ENCODE measurements around the gene ARHGAP31. TPM values are rescaled to one million over a fixed set of nuclear protein-coding genes. Genes with fewer than 3 reads are reported as not detected.
A peak's percentile ranks its signal among the peaks of the same experiment; 100 is the strongest.

ARHGAP31 gene
- total and polyA plus RNA-seq, 7 experiments from 2014 or later, result 1.2 to 11.9 (median 3.0) TPM

DNA sequence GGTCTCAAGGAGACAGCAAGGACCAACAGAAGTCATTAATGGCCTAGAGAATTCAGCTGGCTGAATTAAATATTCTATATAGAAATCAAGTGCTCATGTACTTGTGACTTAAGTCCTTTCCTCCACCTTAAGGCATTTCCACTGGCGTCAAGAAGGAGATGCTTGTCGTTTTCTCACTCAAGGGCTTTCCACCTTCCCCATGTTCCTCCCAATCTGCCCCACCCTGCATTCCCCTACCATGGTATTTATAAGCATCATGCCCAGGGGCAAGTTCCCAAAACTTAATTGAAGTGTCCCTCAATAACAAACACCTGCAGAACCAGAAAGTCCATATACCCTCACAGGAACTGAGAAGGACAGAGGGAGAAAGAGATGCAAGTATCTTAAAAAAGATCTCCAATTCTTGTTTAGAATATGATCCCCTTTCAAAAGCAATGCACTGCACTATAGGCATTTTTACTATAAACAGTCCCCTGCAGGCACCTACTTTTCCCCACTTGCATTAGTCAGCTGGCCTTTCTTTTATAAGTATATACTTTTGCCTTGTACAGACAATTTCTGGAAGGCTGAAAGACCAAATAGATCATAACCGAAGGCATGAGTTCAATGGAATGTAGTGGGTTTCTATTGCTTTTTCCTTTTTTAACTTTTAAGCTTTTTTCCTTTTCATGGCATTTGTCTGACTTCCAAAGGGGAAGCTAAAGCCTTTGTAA, 139.6 kb downstream of the ARHGAP31 start:
- ChIA-PET CTCF (no interaction called here), POLR2A (interaction anchor here (0.7 kb wide), 1 partner anchor 12 kb away, joined by 3 read pairs; no protein-coding TSS in a partner anchor)
- Histone ChIP-seq H3K27me3 (ENCODE audit: control insufficient read depth in 2 of 2, insufficient read depth in 2 of 2, low read length in 2 of 2) (no peaks in the 10 kb centered on the region), H3K9me3 (ENCODE audit: control insufficient read depth in 2 of 3, low read length in 3 of 3) (peaks cover 0 to 14% (median under 1%) of the 10 kb centered on the region in 3 experiments), H3K27ac (ENCODE audit: low read depth, low read length) (no peak overlapping the region), H3K4me3 (ENCODE audit: low read length) (no peak overlapping the region), H3K4me1 (ENCODE audit: control insufficient read depth in 2 of 2, insufficient read depth in 2 of 2, low read length in 2 of 2) (peaks cover 0 to 9% of the 10 kb centered on the region in 2 donors), H3K36me3 (ENCODE audit: control insufficient read depth in 2 of 3, insufficient read depth in 3 of 3, low read length in 3 of 3) (peaks cover 29 to 86% (median 29%) of the 10 kb centered on the region in 3 experiments)
- Mint-ChIP-seq H3K4me1 (no peaks in the 10 kb centered on the region), H3K9me3 (peaks cover 3 to 38% (median 22%) of the 10 kb centered on the region in 11 donors), H3K36me3 (peaks cover 42 to 97% (median 94%) of the 10 kb centered on the region in 5 donors), H3K27ac (no peak overlapping the region), H3K4me3 (no peak overlapping the region), H3K27me3 (no peaks in the 10 kb centered on the region)
- DNase-seq, result no peak
- intact Hi-C loops (cut with micrococcal nuclease), result no loop called here
- no peak for ATAC-seq

DNA sequence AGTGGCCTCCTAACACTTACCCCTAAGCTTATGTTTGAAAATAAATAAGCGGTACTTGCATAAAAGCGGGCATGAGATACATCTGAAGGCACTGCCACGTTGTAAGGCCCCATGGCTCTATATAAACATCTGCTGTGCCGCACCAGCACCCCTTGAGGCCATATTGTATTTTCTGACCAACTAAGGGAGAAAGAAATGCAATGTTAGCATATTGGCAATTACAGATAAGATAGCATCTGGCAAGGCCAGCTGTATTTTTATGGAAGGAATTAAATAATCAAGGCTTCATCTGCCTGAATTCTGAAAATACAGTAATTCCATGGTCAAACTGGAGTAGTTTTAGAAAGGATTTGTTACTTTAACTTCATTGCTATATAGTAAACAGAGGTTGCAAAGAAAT, 140.5 kb downstream of the ARHGAP31 start:
- Mint-ChIP-seq H3K4me1 (no peaks in the 10 kb centered on the region), H3K36me3 (peaks cover 38 to 90% (median 87%) of the 10 kb centered on the region in 5 donors), H3K27ac (no peak overlapping the region), H3K27me3 (no peaks in the 10 kb centered on the region), H3K9me3 (peaks cover 0 to 29% (median 15%) of the 10 kb centered on the region in 11 donors), H3K4me3 (no peak overlapping the region)
- POLR2A ChIA-PET, result interaction anchor here (0.7 kb wide), 1 partner anchor 11 kb away, joined by 3 read pairs; no protein-coding TSS in a partner anchor
- CTCF ChIA-PET, result no interaction called here
- DNase-seq, result no peak
- Histone ChIP-seq H3K36me3 (ENCODE audit: control insufficient read depth in 2 of 3, insufficient read depth in 3 of 3, low read length in 3 of 3) (peaks cover 25 to 79% (median 29%) of the 10 kb centered on the region in 3 experiments), H3K4me3 (ENCODE audit: low read length) (no peak overlapping the region), H3K4me1 (ENCODE audit: control insufficient read depth in 2 of 2, insufficient read depth in 2 of 2, low read length in 2 of 2) (peaks cover 0 to 9% of the 10 kb centered on the region in 2 donors), H3K27me3 (ENCODE audit: control insufficient read depth in 2 of 2, insufficient read depth in 2 of 2, low read length in 2 of 2) (no peaks in the 10 kb centered on the region), H3K9me3 (ENCODE audit: control insufficient read depth in 2 of 3, low read length in 3 of 3) (peaks cover 0 to 7% (median 0%) of the 10 kb centered on the region in 3 experiments), H3K27ac (ENCODE audit: low read depth, low read length) (no peak overlapping the region)
- intact Hi-C loops (cut with micrococcal nuclease), result no loop called here
- ATAC-seq, result no peak

DNA sequence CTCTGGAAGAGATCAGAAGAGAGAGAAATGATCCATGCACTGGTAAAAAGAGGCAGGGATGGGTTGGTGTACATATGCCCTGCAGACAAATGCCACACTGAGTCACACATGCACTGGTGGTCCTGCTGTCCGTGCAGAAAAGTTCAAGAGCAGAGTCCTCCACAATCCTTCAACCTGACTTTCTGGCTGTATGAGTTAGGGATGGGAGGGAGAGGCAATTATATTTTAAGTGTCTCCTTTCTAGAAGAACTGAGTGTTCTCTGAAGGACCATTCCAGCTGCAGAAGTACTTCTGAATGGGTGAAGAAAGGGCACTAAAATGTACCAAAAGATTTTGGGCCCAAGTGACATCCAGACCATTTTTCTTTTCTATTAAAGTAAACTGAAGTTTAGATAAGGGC, 142.8 kb downstream of the ARHGAP31 start:
- ATAC-seq, result no peak
- peaks cover 18 to 84% (median 74%) of the 10 kb centered on the region in 5 donors for H3K36me3 Mint-ChIP-seq
- Histone ChIP-seq H3K4me1 (ENCODE audit: control insufficient read depth in 2 of 2, insufficient read depth in 2 of 2, low read length in 2 of 2) (peaks cover 0 to 9% of the 10 kb centered on the region in 2 donors), H3K4me3 (ENCODE audit: low read length) (no peak overlapping the region), H3K9me3 (ENCODE audit: control insufficient read depth in 2 of 3, low read length in 3 of 3) (no peaks in the 10 kb centered on the region), H3K36me3 (ENCODE audit: control insufficient read depth in 2 of 3, insufficient read depth in 3 of 3, low read length in 3 of 3) (peaks cover 14 to 58% (median 29%) of the 10 kb centered on the region in 3 experiments), H3K27me3 (ENCODE audit: control insufficient read depth in 2 of 2, insufficient read depth in 2 of 2, low read length in 2 of 2) (no peaks in the 10 kb centered on the region), H3K27ac (ENCODE audit: low read depth, low read length) (no peak overlapping the region)
- intact Hi-C loops (cut with micrococcal nuclease), result no loop called here
- ChIA-PET CTCF (interaction anchor here (0.6 kb wide), 1 partner anchor 1008 kb away, joined by 3 read pairs; no protein-coding TSS in a partner anchor), POLR2A (interaction anchor here (0.6 kb wide), 1 partner anchor 196 kb away, joined by 6 read pairs; no protein-coding TSS in a partner anchor)
- DNase-seq, result no peak
- H3K27me3 Mint-ChIP-seq, result no peaks in the 10 kb centered on the region
- H3K27ac Mint-ChIP-seq, result peak overlapping the region in 1 of 9 donors; percentile 1
- H3K4me1 Mint-ChIP-seq, result no peaks in the 10 kb centered on the region
- H3K4me3 Mint-ChIP-seq, result no peak overlapping the region
- peaks cover 0 to 6% (median under 1%) of the 10 kb centered on the region in 11 donors for H3K9me3 Mint-ChIP-seq

DNA sequence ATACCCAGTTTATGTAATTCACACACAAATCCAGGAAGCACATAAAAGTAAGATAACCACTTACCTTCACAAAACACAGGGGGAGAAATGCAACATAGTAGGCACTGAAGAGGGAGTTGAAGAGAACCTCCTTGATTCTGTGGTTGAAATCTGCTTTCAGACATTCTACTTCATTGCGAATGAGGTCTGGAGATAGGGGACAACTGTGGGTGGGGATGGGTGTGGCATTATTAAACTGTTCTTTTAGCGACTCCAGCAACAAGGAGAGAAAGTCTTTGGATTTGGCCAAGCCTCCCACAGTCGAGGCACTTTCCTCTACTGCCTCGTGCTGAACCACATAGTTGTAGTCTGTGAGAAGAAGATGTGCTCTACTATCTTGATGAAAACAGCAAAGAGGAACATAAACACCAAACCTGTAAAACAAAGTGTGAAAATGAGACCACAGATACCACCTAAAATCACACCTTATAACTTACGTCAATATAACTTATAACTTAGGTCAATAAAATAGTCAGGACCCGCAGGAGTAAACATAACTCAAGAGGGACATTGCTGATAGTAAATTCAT, 143.6 kb downstream of the ARHGAP31 start:
- Mint-ChIP-seq H3K27ac (no peak overlapping the region), H3K4me1 (no peaks in the 10 kb centered on the region), H3K36me3 (peaks cover 17 to 82% (median 73%) of the 10 kb centered on the region in 5 donors), H3K27me3 (no peaks in the 10 kb centered on the region), H3K9me3 (peaks cover 0 to 4% (median 0%) of the 10 kb centered on the region in 11 donors), H3K4me3 (no peak overlapping the region)
- no peak for ATAC-seq
- peaks cover 14 to 60% (median 29%) of the 10 kb centered on the region in 3 experiments for H3K36me3 ChIP-seq (ENCODE audit: control insufficient read depth in 2 of 3, insufficient read depth in 3 of 3, low read length in 3 of 3)
- intact Hi-C loops (cut with micrococcal nuclease), result no loop called here
- no peak overlapping the region for H3K27ac ChIP-seq (ENCODE audit: low read depth, low read length)
- H3K4me3 ChIP-seq (ENCODE audit: low read length), result no peak overlapping the region
- no peak for DNase-seq
- no peaks in the 10 kb centered on the region for H3K27me3 ChIP-seq (ENCODE audit: control insufficient read depth in 2 of 2, insufficient read depth in 2 of 2, low read length in 2 of 2)
- H3K4me1 ChIP-seq (ENCODE audit: control insufficient read depth in 2 of 2, insufficient read depth in 2 of 2, low read length in 2 of 2), result peaks cover 0 to 9% of the 10 kb centered on the region in 2 donors
- ChIA-PET POLR2A (no interaction called here), CTCF (no interaction called here)
- H3K9me3 ChIP-seq (ENCODE audit: control insufficient read depth in 2 of 3, low read length in 3 of 3), result no peaks in the 10 kb centered on the region

DNA sequence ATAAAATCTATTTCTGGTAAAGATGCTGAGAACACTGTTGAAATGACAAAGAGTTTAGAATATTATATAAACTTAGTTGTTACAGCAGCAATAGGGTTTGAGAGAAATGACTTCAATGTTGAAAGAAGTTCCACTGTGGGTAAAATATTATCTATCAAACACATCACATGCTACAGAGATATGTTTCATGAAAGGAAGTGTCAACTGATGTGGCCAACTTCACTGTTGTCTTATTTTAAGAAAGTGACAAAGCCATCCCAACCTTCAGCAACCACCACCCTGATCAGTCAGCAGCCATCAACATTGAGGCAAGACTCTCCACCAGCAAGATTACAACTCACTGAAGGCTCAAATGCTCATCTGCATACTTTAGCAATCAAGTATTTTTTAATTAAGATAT, 149.0 kb downstream of the ARHGAP31 start:
- Histone ChIP-seq H3K36me3 (ENCODE audit: control insufficient read depth in 2 of 3, insufficient read depth in 3 of 3, low read length in 3 of 3) (peaks cover 5 to 34% (median 9%) of the 10 kb centered on the region in 3 experiments), H3K27ac (ENCODE audit: low read depth, low read length) (no peak overlapping the region), H3K27me3 (ENCODE audit: control insufficient read depth in 2 of 2, insufficient read depth in 2 of 2, low read length in 2 of 2) (no peaks in the 10 kb centered on the region), H3K4me3 (ENCODE audit: low read length) (no peak overlapping the region), H3K4me1 (ENCODE audit: control insufficient read depth in 2 of 2, insufficient read depth in 2 of 2, low read length in 2 of 2) (no peaks in the 10 kb centered on the region), H3K9me3 (ENCODE audit: control insufficient read depth in 2 of 3, low read length in 3 of 3) (no peaks in the 10 kb centered on the region)
- CTCF ChIA-PET, result no interaction called here
- intact Hi-C loops (cut with micrococcal nuclease), result no loop called here
- no peak for DNase-seq
- no peaks in the 10 kb centered on the region for H3K27me3 Mint-ChIP-seq
- peaks cover 0 to 2% (median 0%) of the 10 kb centered on the region in 11 donors for H3K9me3 Mint-ChIP-seq
- H3K36me3 Mint-ChIP-seq, result peaks cover 0 to 60% (median 45%) of the 10 kb centered on the region in 5 donors
- H3K27ac Mint-ChIP-seq, result peak overlapping the region in 1 of 9 donors; percentile 17
- POLR2A ChIA-PET, result interaction anchor here (0.6 to 0.7 kb wide), 2 partner anchors 18 to 75 kb away, joined by 3 read pairs; no protein-coding TSS in a partner anchor
- no peak for ATAC-seq
- no peak overlapping the region for H3K4me3 Mint-ChIP-seq
- peaks cover 0 to 9% (median 0%) of the 10 kb centered on the region in 7 donors for H3K4me1 Mint-ChIP-seq

DNA sequence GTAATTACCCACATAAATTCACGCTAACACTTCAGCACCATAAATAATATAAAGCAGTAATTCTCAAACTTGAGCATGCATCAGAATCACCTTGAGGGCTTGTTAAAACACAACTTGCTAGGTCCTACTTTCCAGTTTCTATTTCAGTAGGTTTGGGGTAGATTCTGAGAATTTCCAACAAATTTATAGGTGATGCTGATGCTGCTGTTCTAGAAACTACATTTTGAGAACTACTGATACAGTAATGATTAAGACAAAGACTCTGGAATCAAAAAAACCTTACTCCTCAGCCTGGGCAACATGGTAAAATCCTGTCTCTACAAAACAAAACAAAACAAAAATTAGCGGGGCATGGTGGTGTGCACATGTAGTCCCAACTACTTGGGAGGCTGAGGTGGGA, 150.4 kb downstream of the ARHGAP31 start:
- DNase-seq, result no peak
- CTCF ChIA-PET, result no interaction called here
- H3K4me1 Mint-ChIP-seq, result peaks cover 0 to 9% (median 0%) of the 10 kb centered on the region in 7 donors
- Histone ChIP-seq H3K4me1 (ENCODE audit: control insufficient read depth in 2 of 2, insufficient read depth in 2 of 2, low read length in 2 of 2) (no peaks in the 10 kb centered on the region), H3K9me3 (ENCODE audit: control insufficient read depth in 2 of 3, low read length in 3 of 3) (no peaks in the 10 kb centered on the region), H3K27me3 (ENCODE audit: control insufficient read depth in 2 of 2, insufficient read depth in 2 of 2, low read length in 2 of 2) (no peaks in the 10 kb centered on the region), H3K36me3 (ENCODE audit: control insufficient read depth in 2 of 3, insufficient read depth in 3 of 3, low read length in 3 of 3) (peaks cover 5 to 40% (median 9%) of the 10 kb centered on the region in 3 experiments), H3K4me3 (ENCODE audit: low read length) (no peak overlapping the region), H3K27ac (ENCODE audit: low read depth, low read length) (no peak overlapping the region)
- H3K4me3 Mint-ChIP-seq, result no peak overlapping the region
- H3K27me3 Mint-ChIP-seq, result no peaks in the 10 kb centered on the region
- ATAC-seq, result no peak
- intact Hi-C loops (cut with micrococcal nuclease), result no loop called here
- H3K9me3 Mint-ChIP-seq, result peaks cover 0 to 2% (median 0%) of the 10 kb centered on the region in 11 donors
- peak overlapping the region in 3 of 9 donors; percentile 0 to 87 (median 38) for H3K27ac Mint-ChIP-seq
- POLR2A ChIA-PET, result no interaction called here
- peaks cover 0 to 55% (median 43%) of the 10 kb centered on the region in 5 donors for H3K36me3 Mint-ChIP-seq
